Astrocyte (in vitro differentiated cells and primary cell): ENCODE measurements around the gene DYRK1A.

Experiments
- EZH2 ChIP-seq: IDR thresholded peaks from 2 replicates; pipeline ENCODE4 v1.6.1; 2012; ENCODE audit warnings: mild to moderate bottlenecking, low read length, inconsistent platforms; ENCODE audit not compliant: insufficient read depth
- TF ChIP-seq, protein P1 (sequence below): IDR thresholded peaks from 2 replicates; pipeline ENCODE4 v1.5.1; 2011; ENCODE audit warnings: low read depth, mild to moderate bottlenecking, inconsistent platforms, low read length, moderate library complexity; ENCODE audit not compliant: insufficient read depth

DNA sequence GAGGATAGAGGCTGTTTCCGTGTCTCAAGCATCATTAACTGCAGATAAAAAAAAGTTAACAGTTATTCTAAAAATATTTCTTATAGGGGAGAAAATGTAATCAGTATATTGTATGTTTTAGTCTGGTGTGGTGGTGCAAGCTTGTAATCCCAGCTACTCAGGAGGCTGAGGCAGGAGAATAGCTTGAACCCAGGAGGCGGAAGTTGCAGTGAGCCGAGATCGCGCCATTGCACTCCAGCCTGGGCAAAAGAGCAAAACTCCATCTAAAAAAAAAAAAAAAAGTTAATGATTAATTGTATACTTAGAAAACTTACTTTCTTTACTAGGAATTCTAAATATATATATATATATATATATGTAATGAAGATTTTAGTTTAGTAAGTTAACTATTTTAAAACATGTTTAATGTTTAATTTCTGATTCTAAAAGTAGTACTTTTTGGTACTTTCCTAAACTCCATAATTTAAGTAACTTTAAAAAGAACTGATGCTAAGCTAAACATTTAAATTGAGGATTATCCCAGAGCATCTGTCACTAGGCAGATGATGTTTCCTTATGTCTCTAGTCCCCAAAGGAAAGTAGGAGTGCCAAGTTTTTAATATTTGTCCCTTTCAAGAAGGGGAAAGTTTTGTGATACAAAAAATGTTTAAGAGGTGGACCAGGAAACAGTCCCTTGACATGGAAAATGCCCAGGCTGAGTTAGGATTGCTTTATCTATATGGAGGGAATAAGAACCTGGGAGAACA, 66.3 kb downstream of the DYRK1A start:
- TF ChIP-seq, protein P1, sequence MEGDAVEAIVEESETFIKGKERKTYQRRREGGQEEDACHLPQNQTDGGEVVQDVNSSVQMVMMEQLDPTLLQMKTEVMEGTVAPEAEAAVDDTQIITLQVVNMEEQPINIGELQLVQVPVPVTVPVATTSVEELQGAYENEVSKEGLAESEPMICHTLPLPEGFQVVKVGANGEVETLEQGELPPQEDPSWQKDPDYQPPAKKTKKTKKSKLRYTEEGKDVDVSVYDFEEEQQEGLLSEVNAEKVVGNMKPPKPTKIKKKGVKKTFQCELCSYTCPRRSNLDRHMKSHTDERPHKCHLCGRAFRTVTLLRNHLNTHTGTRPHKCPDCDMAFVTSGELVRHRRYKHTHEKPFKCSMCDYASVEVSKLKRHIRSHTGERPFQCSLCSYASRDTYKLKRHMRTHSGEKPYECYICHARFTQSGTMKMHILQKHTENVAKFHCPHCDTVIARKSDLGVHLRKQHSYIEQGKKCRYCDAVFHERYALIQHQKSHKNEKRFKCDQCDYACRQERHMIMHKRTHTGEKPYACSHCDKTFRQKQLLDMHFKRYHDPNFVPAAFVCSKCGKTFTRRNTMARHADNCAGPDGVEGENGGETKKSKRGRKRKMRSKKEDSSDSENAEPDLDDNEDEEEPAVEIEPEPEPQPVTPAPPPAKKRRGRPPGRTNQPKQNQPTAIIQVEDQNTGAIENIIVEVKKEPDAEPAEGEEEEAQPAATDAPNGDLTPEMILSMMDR, result no peak
- TF ChIP-seq EZH2, result no peak
